T-helper 9 cell (primary cell): ENCODE data around the gene P3H4.
"Not testable (repeated sequence)": the region's sequence is repeated elsewhere in the genome, so short reads cannot be mapped to it uniquely, and the experiment has no call there.

Experiments used
- DNase-seq: peaks from one replicate; pipeline ENCODE4 v3.0.0-alpha.2; 2020

Gene P3H4

GRCh38 chr17:41792845-41793783, 18.6 kb downstream of the P3H4 start:
- DNase-seq, result no peak

GRCh38 chr17:41787021-41787418, 24.7 kb downstream of the P3H4 start:
- DNase-seq, result no peak

GRCh38 chr17:41786227-41787020, 25.3 kb downstream of the P3H4 start, which contains the start of gene JUP:
Gene JUP (minus strand): TSS chr17:41786711. CDS start chr17:41771854, 14,857 bp downstream.
- DNase-seq, result peak; percentile 81

GRCh38 chr17:41785859-41786226, 25.9 kb downstream of the P3H4 start:
- no peak for DNase-seq

- no peak for DNase-seq
Measured at GRCh38 chr17:41785091-41785858, 26.5 kb downstream of the P3H4 start.

GRCh38 chr17:41784207-41784744, 27.5 kb downstream of the P3H4 start:
- DNase-seq, result no peak

- no peak for DNase-seq
Measured at GRCh38 chr17:41782142-41782541, 29.6 kb downstream of the P3H4 start.

GRCh38 chr17:41781404-41782110, 30.2 kb downstream of the P3H4 start:
- DNase-seq, result no peak

GRCh38 chr17:41779954-41780353, 31.8 kb downstream of the P3H4 start:
- no peak for DNase-seq

GRCh38 chr17:41777574-41778188, 34.1 kb downstream of the P3H4 start:
- no peak for DNase-seq

GRCh38 chr17:41777157-41777573, 34.6 kb downstream of the P3H4 start:
- DNase-seq, result no peak

GRCh38 chr17:41776262-41776900, 35.4 kb downstream of the P3H4 start:
- not testable (repeated sequence) for DNase-seq

- DNase-seq, result no peak
Measured at GRCh38 chr17:41775394-41776226, 36.1 kb downstream of the P3H4 start.

GRCh38 chr17:41773731-41774193, 38.0 kb downstream of the P3H4 start:
- no peak for DNase-seq

GRCh38 chr17:41773190-41773588, 38.6 kb downstream of the P3H4 start:
- no peak for DNase-seq

- no peak for DNase-seq
Measured at GRCh38 chr17:41772586-41773189, 39.1 kb downstream of the P3H4 start.

GRCh38 chr17:41772218-41772585, 39.5 kb downstream of the P3H4 start:
- no peak for DNase-seq

- DNase-seq, result no peak
Measured at GRCh38 chr17:41771389-41772206, 40.2 kb downstream of the P3H4 start.

GRCh38 chr17:41769985-41770384, 41.8 kb downstream of the P3H4 start:
- no peak for DNase-seq
